ENCODE results near the gene NKX1-1.

Gene NKX1-1

DNA sequence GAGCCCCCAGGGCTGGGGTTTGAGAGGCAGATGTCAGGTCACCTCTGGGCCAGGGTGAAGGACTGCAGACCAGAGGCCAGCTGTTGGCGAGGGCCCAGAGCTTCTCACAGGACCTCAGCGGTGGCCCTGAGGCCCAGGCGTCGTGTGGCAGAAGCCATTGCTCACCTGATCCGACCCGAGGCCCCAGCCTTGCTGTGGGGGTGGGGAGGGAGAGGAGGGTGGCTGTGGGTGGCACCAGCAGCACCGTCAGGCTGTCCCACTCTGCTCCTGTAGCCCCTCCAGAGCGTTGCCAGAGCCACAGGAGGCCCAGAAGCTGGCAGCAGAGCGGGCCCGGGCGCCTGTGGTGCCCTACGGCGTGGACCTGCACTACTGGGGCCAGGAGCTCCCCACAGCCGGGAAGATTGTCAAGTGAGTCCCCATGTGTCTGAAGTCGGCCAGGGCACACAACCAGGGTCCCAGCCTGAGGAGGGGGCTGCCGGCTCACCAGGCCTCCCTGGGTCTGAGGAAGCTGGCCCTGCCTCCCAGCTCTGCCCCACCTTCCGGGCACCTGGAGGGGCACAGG lies 30.4 kb downstream of the NKX1-1 start:
- no peaks in the 10 kb centered on the region for H4K20me1 ChIP-seq (ENCODE audit: low read depth, low read length)
- H3K27ac ChIP-seq (ENCODE audit: low read depth, low read length), result no peak overlapping the region
- H3K79me2 ChIP-seq (ENCODE audit: insufficient read depth, low read length), result no peaks in the 10 kb centered on the region
- no peaks in the 10 kb centered on the region for H3K36me3 ChIP-seq (ENCODE audit: low read length)
- no peak overlapping the region for H2AFZ ChIP-seq (ENCODE audit: low read depth, low read length, severe bottlenecking)
- no peaks in the 10 kb centered on the region for H3F3A ChIP-seq (ENCODE audit: insufficient read depth)
- H3K4me2 ChIP-seq (ENCODE audit: low read depth, low read length, poor library complexity, severe bottlenecking), result no peak overlapping the region
- H3K4me3 ChIP-seq (ENCODE audit: insufficient read depth, low read length, poor library complexity, severe bottlenecking), result no peak overlapping the region
- H3K9me2 ChIP-seq (replicated peaks; ENCODE audit: insufficient read depth, low read length), result no peaks in the 10 kb centered on the region
- H3K27me3 ChIP-seq (ENCODE audit: low read length), result no peaks in the 10 kb centered on the region
- H3K9ac ChIP-seq (ENCODE audit: low read length), result no peak overlapping the region
- no peak for TF ChIP-seq EZH2phosphoT487 (conservative IDR thresholded peaks at IDR 0.05; ENCODE audit: low read length)
- no peak for TF ChIP-seq CTCF (IDR thresholded peaks at IDR 0.05; ENCODE audit: insufficient read depth, low read length, poor library complexity, severe bottlenecking)
- H3K9me3 ChIP-seq (ENCODE audit: insufficient read depth, low read length), result no peaks in the 10 kb centered on the region

DNA sequence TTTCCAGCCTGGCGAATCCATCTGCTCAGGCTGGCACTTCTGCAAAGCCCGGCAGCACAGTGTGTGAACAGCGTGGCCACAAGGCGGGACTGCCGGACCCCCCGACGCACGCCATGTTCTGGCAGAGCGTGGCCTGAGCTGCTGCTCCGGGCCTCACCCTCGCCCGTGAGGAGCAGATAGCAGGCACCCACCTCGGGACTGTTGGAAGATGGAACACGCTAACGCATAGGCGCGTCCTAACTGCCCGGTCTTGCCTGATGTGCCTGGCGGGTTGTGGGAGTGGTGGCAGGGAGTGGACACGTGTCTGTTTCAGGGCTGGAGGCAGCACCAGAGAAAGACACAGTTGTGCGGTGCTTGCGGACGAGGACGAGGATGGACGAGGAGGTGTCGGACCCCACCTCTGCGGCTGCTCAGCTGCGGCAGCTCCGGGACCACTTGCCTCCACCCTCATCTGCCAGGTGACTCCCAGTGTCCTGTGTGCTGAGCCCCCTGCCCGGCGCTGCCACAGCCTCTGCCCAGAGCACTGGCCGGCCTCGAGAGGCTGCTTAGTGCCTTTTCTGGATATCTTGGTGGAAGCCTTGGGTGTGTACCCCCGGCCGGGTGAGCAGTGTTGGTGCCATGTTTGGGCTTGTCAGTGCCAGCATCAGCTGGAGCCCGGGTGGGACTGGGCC lies 31.1 kb downstream of the NKX1-1 start:
- Histone ChIP-seq H3K27me3 (ENCODE audit: low read length) (no peaks in the 10 kb centered on the region), H3F3A (ENCODE audit: insufficient read depth) (no peaks in the 10 kb centered on the region), H3K27ac (ENCODE audit: low read depth, low read length) (no peak overlapping the region), H3K36me3 (ENCODE audit: low read length) (no peaks in the 10 kb centered on the region), H3K9me2 (replicated peaks; ENCODE audit: insufficient read depth, low read length) (no peaks in the 10 kb centered on the region), H3K9me3 (ENCODE audit: insufficient read depth, low read length) (no peaks in the 10 kb centered on the region), H4K20me1 (ENCODE audit: low read depth, low read length) (no peaks in the 10 kb centered on the region), H3K4me3 (ENCODE audit: insufficient read depth, low read length, poor library complexity, severe bottlenecking) (no peak overlapping the region), H2AFZ (ENCODE audit: low read depth, low read length, severe bottlenecking) (no peak overlapping the region), H3K9ac (ENCODE audit: low read length) (no peak overlapping the region), H3K79me2 (ENCODE audit: insufficient read depth, low read length) (no peaks in the 10 kb centered on the region), H3K4me2 (ENCODE audit: low read depth, low read length, poor library complexity, severe bottlenecking) (no peak overlapping the region)
- TF ChIP-seq EZH2phosphoT487 (conservative IDR thresholded peaks at IDR 0.05; ENCODE audit: low read length) (no peak), CTCF (IDR thresholded peaks at IDR 0.05; ENCODE audit: insufficient read depth, low read length, poor library complexity, severe bottlenecking) (no peak)

DNA sequence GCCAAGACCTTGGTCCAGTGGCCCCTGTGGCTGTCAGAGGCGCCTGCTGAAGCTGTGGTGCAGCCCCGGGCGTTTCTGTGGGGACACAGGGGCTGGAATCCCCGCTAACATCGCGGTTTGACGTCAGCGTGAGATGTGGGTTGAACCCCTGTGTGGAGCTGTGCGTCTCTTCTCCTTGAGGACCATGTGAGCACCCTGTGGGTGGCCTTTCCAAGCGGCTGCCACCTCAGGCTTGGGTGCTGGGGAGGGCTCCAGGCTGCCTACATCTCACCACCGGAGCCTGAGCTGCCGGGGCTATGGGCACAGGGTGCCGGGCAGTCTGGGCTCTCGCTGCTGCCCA lies 31.6 kb downstream of the NKX1-1 start:
- no peak overlapping the region for H3K27ac ChIP-seq (ENCODE audit: low read depth, low read length)
- no peaks in the 10 kb centered on the region for H3F3A ChIP-seq (ENCODE audit: insufficient read depth)
- no peaks in the 10 kb centered on the region for H3K9me3 ChIP-seq (ENCODE audit: insufficient read depth, low read length)
- no peak overlapping the region for H3K4me3 ChIP-seq (ENCODE audit: insufficient read depth, low read length, poor library complexity, severe bottlenecking)
- no peaks in the 10 kb centered on the region for H4K20me1 ChIP-seq (ENCODE audit: low read depth, low read length)
- H3K9me2 ChIP-seq (replicated peaks; ENCODE audit: insufficient read depth, low read length), result no peaks in the 10 kb centered on the region
- no peak overlapping the region for H2AFZ ChIP-seq (ENCODE audit: low read depth, low read length, severe bottlenecking)
- H3K36me3 ChIP-seq (ENCODE audit: low read length), result no peaks in the 10 kb centered on the region
- no peak overlapping the region for H3K9ac ChIP-seq (ENCODE audit: low read length)
- TF ChIP-seq EZH2phosphoT487 (conservative IDR thresholded peaks at IDR 0.05; ENCODE audit: low read length) (no peak), CTCF (IDR thresholded peaks at IDR 0.05; ENCODE audit: insufficient read depth, low read length, poor library complexity, severe bottlenecking) (no peak)
- H3K27me3 ChIP-seq (ENCODE audit: low read length), result no peaks in the 10 kb centered on the region
- H3K4me2 ChIP-seq (ENCODE audit: low read depth, low read length, poor library complexity, severe bottlenecking), result no peak overlapping the region
- H3K79me2 ChIP-seq (ENCODE audit: insufficient read depth, low read length), result no peaks in the 10 kb centered on the region
